Testis (tissue), 3 donors: ENCODE measurements around the gene IL31RA. TPM values are rescaled to one million over a fixed set of nuclear protein-coding genes. Genes with fewer than 3 reads are reported as not detected.

Experiments used
- DNase-seq: peaks from one replicate; pipeline ENCODE4 v3.0.0-alpha.2; 2019
- H3K27ac ChIP-seq, 2 donors: fragments of 200-600 bp; sonication (generic); one replicate each; pipeline ENCODE4 v1.5.1; 2019
- H3K27me3 ChIP-seq: fragments of 200-600 bp; sonication (generic); one replicate; pipeline ENCODE4 v1.5.1; 2019
- H3K36me3 ChIP-seq: fragments of 200-600 bp; sonication (generic); one replicate; pipeline ENCODE4 v1.5.1; 2017; ENCODE audit warnings: low read depth; ENCODE audit errors: missing control alignments
- H3K4me1 ChIP-seq: fragments of 200-600 bp; sonication (generic); one replicate; pipeline ENCODE4 v1.5.1; 2019
- H3K4me3 ChIP-seq, 2 donors: fragments of 200-600 bp; sonication (generic); one replicate each; pipeline ENCODE4 v1.5.1; 2017 to 2019
- H3K9me3 ChIP-seq: fragments of 200-600 bp; sonication (generic); one replicate; pipeline ENCODE4 v1.5.1; 2017
- POLR2A ChIP-seq: fragments of 450-650 bp; IDR thresholded peaks from one replicate; pipeline ENCODE4 v1.6.1; 2017; ENCODE audit warnings: antibody characterized with exemption, mild to moderate bottlenecking, moderate library complexity
- WGBS, 2 donors: methylation state at CpG; one replicate each; pipeline ENCODE4 v1.1.5; 2018; 5-methylcytosine and 5-hydroxymethylcytosine counted together
- intact Hi-C: fragments of 100-400 bp; cut with DNase I; formaldehyde crosslinking; loops from one replicate; pipeline ENCODE4 v1.15.1; 2023; ENCODE audit warnings: low total_unique reads
- polyA plus RNA-seq: library from polyadenylated mRNA; stranded (reverse); fragments of 350-450 nt; fragmentation: Illumina TruSeq; extraction: RNeasy Lipid Tissue Mini Kit (QIAGEN cat#74804); gene quantifications from one replicate; pipeline ENCODE4 v1.2.3, GENCODE V29; 2014; ENCODE audit warnings: low read depth, low replicate concordance; ENCODE audit not compliant: insufficient read depth
- total RNA-seq, 2 donors: library from RNA; depleted of rRNA; stranded (reverse); fragments of >200 nt; gene quantifications; one replicate each; pipeline ENCODE4 v1.2.3, GENCODE V29; 2016
- TF ChIP-seq, protein P1 (sequence below), 3 experiments: fragments of 450-650 bp in 2 of 3; fragments of 200-600 bp in 1 of 3; sonication (generic) in 1 of 3; IDR thresholded peaks; one replicate each; pipeline ENCODE4 v1.5.1; 2016 to 2019; ENCODE audit warnings: antibody characterized with exemption in 3 of 3, mild to moderate bottlenecking in 2 of 3, moderate library complexity in 1 of 3

Gene IL31RA
- total and polyA plus RNA-seq, 3 donors from 2014 or later = 2.7 to 3.9 (median 3.1) TPM

- no peak overlapping the region for H3K27ac ChIP-seq
- H3K36me3 ChIP-seq = no peaks in the 10 kb centered on the region
- no peak for DNase-seq
- no peaks in the 10 kb centered on the region for H3K27me3 ChIP-seq
- H3K4me1 ChIP-seq = no peaks in the 10 kb centered on the region
- no peaks in the 10 kb centered on the region for H3K9me3 ChIP-seq
- intact Hi-C loops = no loop called here
- WGBS, 2 donors = 53 to 73% methylated on average over 5 of the region's 5 CpGs
- TF ChIP-seq, protein P1, sequence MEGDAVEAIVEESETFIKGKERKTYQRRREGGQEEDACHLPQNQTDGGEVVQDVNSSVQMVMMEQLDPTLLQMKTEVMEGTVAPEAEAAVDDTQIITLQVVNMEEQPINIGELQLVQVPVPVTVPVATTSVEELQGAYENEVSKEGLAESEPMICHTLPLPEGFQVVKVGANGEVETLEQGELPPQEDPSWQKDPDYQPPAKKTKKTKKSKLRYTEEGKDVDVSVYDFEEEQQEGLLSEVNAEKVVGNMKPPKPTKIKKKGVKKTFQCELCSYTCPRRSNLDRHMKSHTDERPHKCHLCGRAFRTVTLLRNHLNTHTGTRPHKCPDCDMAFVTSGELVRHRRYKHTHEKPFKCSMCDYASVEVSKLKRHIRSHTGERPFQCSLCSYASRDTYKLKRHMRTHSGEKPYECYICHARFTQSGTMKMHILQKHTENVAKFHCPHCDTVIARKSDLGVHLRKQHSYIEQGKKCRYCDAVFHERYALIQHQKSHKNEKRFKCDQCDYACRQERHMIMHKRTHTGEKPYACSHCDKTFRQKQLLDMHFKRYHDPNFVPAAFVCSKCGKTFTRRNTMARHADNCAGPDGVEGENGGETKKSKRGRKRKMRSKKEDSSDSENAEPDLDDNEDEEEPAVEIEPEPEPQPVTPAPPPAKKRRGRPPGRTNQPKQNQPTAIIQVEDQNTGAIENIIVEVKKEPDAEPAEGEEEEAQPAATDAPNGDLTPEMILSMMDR (IDR thresholded peaks at IDR 0.05) = no peak
- no peak for TF ChIP-seq POLR2A
- no peak overlapping the region for H3K4me3 ChIP-seq
These were observed 74.6 kb downstream of the IL31RA start for GRCh38 chr5:55925712-55926111.

GRCh38 chr5:55926476-55926875 lies 75.3 kb downstream of the IL31RA start:
- no peak overlapping the region for H3K27ac ChIP-seq
- intact Hi-C loops = no loop called here
- WGBS, 2 donors = 93 to 100% methylated on average over 4 to 5 of the region's 5 CpGs

DNA sequence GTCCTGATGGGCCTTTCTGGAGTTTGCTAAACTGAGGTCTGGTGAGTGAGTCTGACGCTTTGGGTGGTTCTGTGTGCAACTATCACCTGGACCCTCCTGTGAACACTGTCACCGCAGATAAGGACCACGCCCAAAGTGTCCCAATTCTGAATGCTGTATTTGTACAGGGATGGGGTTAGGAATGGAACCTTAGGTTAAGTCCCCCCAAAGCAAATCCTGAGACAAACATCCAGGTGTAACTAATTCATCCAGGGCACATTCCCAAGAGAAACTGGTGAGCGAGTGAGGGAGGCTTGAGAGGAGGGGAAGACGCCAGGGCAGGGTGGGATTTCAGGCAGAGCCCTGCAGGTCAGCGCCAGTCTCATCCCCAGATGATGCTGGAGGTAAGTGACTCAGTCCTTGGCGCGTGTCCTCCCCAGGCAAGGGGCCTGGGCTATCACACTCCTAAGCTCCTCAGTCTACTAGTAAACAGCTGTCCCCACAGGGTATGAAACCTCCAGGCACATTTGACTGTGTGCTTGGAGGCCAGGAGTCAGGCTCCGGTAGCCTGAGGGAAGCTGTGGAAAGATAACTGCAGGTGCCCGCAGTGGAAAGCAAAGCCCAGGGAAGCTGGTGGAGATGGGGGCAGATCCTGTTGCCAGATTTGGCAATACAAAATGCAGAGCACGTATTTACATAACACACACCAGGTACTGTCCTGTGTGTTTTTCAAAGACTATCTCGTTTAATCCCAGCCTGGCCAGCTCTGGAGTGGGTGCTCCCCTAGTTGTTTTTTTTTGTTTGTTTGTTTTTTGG lies 76.9 kb downstream of the IL31RA start:
- no peak overlapping the region for H3K4me3 ChIP-seq
- no peaks in the 10 kb centered on the region for H3K4me1 ChIP-seq
- intact Hi-C loops = no loop called here
- TF ChIP-seq, protein P1 (IDR thresholded peaks at IDR 0.05) = no peak
- no peak for TF ChIP-seq POLR2A
- no peak overlapping the region for H3K27ac ChIP-seq
- no peaks in the 10 kb centered on the region for H3K27me3 ChIP-seq
- no peak for DNase-seq
- H3K36me3 ChIP-seq = no peaks in the 10 kb centered on the region
- WGBS, 2 donors = 90 to 92% methylated on average over 12 of the region's 12 CpGs
- no peaks in the 10 kb centered on the region for H3K9me3 ChIP-seq

More at GRCh38 chr5:55926476-55926875, 75.3 kb downstream of the IL31RA start:
- no peak overlapping the region for H3K4me3 ChIP-seq
- H3K27me3 ChIP-seq = no peaks in the 10 kb centered on the region
- TF ChIP-seq, protein P1 (IDR thresholded peaks at IDR 0.05) = no peak
- no peak for TF ChIP-seq POLR2A
- no peak for DNase-seq
- H3K9me3 ChIP-seq = no peaks in the 10 kb centered on the region
- no peaks in the 10 kb centered on the region for H3K4me1 ChIP-seq
- no peaks in the 10 kb centered on the region for H3K36me3 ChIP-seq

GRCh38 chr5:55929020-55929799 lies 78.1 kb downstream of the IL31RA start:
- H3K4me1 ChIP-seq = no peaks in the 10 kb centered on the region
- intact Hi-C loops = no loop called here
- 89 to 90% methylated on average over 11 to 12 of the region's 12 CpGs for WGBS, 2 donors
- H3K9me3 ChIP-seq = no peaks in the 10 kb centered on the region
- TF ChIP-seq, protein P1 (IDR thresholded peaks at IDR 0.05) = no peak
- TF ChIP-seq POLR2A = no peak
- no peak for DNase-seq
- H3K27ac ChIP-seq = no peak overlapping the region
- no peaks in the 10 kb centered on the region for H3K36me3 ChIP-seq
- H3K4me3 ChIP-seq = no peak overlapping the region
- H3K27me3 ChIP-seq = no peaks in the 10 kb centered on the region
